ENCODE results near the gene STIM1.

Gene STIM1

GRCh38 chr11:3907590-3907989 lies 52.1 kb downstream of the STIM1 start:
- no peak overlapping the region for H3K27ac ChIP-seq (ENCODE audit: low read depth in 2 of 2, low read length in 2 of 2)
- no peak overlapping the region for H3K9ac ChIP-seq (ENCODE audit: low read depth in 1 of 2, low read length in 2 of 2)
- no peaks in the 10 kb centered on the region for H3K27me3 ChIP-seq (ENCODE audit: control insufficient read depth in 2 of 2, insufficient read depth in 2 of 2, low read length in 2 of 2)
- H3K4me1 ChIP-seq (ENCODE audit: control insufficient read depth in 2 of 2, insufficient read depth in 2 of 2, low read length in 2 of 2): peaks cover 18 to 20% of the 10 kb centered on the region in 2 donors
- H3K36me3 ChIP-seq (ENCODE audit: control insufficient read depth in 2 of 2, insufficient read depth in 2 of 2, low read length in 2 of 2): no peaks in the 10 kb centered on the region
- no peaks in the 10 kb centered on the region for H3K9me3 ChIP-seq (ENCODE audit: control insufficient read depth in 2 of 2, low read length in 2 of 2)
- H3K4me3 ChIP-seq (ENCODE audit: low read length in 2 of 2): no peak overlapping the region

- no peak overlapping the region for H3K4me3 ChIP-seq (ENCODE audit: low read length in 2 of 2)
- H3K27me3 ChIP-seq (ENCODE audit: control insufficient read depth in 2 of 2, insufficient read depth in 2 of 2, low read length in 2 of 2): no peaks in the 10 kb centered on the region
- no peak overlapping the region for H3K27ac ChIP-seq (ENCODE audit: low read depth in 2 of 2, low read length in 2 of 2)
- H3K4me1 ChIP-seq (ENCODE audit: control insufficient read depth in 2 of 2, insufficient read depth in 2 of 2, low read length in 2 of 2): peaks cover 4 to 8% of the 10 kb centered on the region in 2 donors
- no peaks in the 10 kb centered on the region for H3K9me3 ChIP-seq (ENCODE audit: control insufficient read depth in 2 of 2, low read length in 2 of 2)
- H3K36me3 ChIP-seq (ENCODE audit: control insufficient read depth in 2 of 2, insufficient read depth in 2 of 2, low read length in 2 of 2): no peaks in the 10 kb centered on the region
- H3K9ac ChIP-seq (ENCODE audit: low read depth in 1 of 2, low read length in 2 of 2): no peak overlapping the region
Observed at GRCh38 chr11:3909901-3910300, 54.4 kb downstream of the STIM1 start.

- H3K36me3 ChIP-seq (ENCODE audit: control insufficient read depth in 2 of 2, insufficient read depth in 2 of 2, low read length in 2 of 2): no peaks in the 10 kb centered on the region
- H3K9ac ChIP-seq (ENCODE audit: low read depth in 1 of 2, low read length in 2 of 2): no peak overlapping the region
- no peak overlapping the region for H3K27ac ChIP-seq (ENCODE audit: low read depth in 2 of 2, low read length in 2 of 2)
- H3K4me3 ChIP-seq (ENCODE audit: low read length in 2 of 2): no peak overlapping the region
- H3K9me3 ChIP-seq (ENCODE audit: control insufficient read depth in 2 of 2, low read length in 2 of 2): no peaks in the 10 kb centered on the region
- H3K4me1 ChIP-seq (ENCODE audit: control insufficient read depth in 2 of 2, insufficient read depth in 2 of 2, low read length in 2 of 2): peaks cover 0 to 8% of the 10 kb centered on the region in 2 donors
- no peaks in the 10 kb centered on the region for H3K27me3 ChIP-seq (ENCODE audit: control insufficient read depth in 2 of 2, insufficient read depth in 2 of 2, low read length in 2 of 2)
Observed at GRCh38 chr11:3911908-3912505, 56.5 kb downstream of the STIM1 start.

DNA sequence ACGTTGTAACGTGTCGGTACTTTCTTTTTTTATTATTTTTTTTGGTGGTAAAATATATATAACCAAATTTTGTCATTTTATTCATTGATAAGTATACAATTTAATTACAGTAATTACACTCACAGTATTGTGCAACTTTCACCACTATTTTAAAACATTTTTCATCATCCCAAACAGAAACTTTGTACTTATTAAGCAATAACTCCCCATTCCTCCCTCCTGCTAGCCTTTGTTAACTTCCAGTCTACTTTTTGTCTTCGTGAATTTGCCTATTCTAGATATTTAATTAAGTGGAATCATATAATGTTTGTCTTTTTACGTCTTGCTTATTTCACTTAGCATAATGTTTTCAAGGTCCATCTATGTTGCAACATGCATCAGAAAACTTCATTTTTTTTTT lies 58.5 kb downstream of the STIM1 start:
- H3K9me3 ChIP-seq (ENCODE audit: control insufficient read depth in 2 of 2, low read length in 2 of 2): no peaks in the 10 kb centered on the region
- no peaks in the 10 kb centered on the region for H3K36me3 ChIP-seq (ENCODE audit: control insufficient read depth in 2 of 2, insufficient read depth in 2 of 2, low read length in 2 of 2)
- H3K4me1 ChIP-seq (ENCODE audit: control insufficient read depth in 2 of 2, insufficient read depth in 2 of 2, low read length in 2 of 2): no peaks in the 10 kb centered on the region
- H3K4me3 ChIP-seq (ENCODE audit: low read length in 2 of 2): no peak overlapping the region
- no peaks in the 10 kb centered on the region for H3K27me3 ChIP-seq (ENCODE audit: control insufficient read depth in 2 of 2, insufficient read depth in 2 of 2, low read length in 2 of 2)
- H3K27ac ChIP-seq (ENCODE audit: low read depth in 2 of 2, low read length in 2 of 2): no peak overlapping the region
- no peak overlapping the region for H3K9ac ChIP-seq (ENCODE audit: low read depth in 1 of 2, low read length in 2 of 2)

DNA sequence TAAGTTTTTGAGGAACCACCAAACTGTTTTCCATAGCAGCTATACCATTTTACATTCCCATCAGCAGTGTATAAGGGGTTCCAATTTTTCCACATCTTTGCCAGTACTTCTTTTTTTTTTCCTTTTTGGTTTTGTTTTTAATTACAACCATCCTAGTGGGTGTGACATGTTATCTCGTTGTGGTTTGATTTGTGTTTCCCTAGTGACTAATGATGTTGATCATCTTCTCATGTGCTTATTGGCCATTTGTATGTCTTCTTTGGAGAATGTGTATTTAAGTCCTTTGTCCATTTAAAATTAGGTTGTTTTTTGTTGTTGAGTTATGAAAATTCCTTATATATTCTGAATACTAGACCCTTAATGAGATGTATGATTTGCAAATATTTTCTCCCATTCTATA lies 59.3 kb downstream of the STIM1 start:
- no peak overlapping the region for H3K4me3 ChIP-seq (ENCODE audit: low read length in 2 of 2)
- H3K27ac ChIP-seq (ENCODE audit: low read depth in 2 of 2, low read length in 2 of 2): no peak overlapping the region
- H3K9me3 ChIP-seq (ENCODE audit: control insufficient read depth in 2 of 2, low read length in 2 of 2): no peaks in the 10 kb centered on the region
- H3K9ac ChIP-seq (ENCODE audit: low read depth in 1 of 2, low read length in 2 of 2): no peak overlapping the region
- no peaks in the 10 kb centered on the region for H3K27me3 ChIP-seq (ENCODE audit: control insufficient read depth in 2 of 2, insufficient read depth in 2 of 2, low read length in 2 of 2)
- no peaks in the 10 kb centered on the region for H3K36me3 ChIP-seq (ENCODE audit: control insufficient read depth in 2 of 2, insufficient read depth in 2 of 2, low read length in 2 of 2)
- H3K4me1 ChIP-seq (ENCODE audit: control insufficient read depth in 2 of 2, insufficient read depth in 2 of 2, low read length in 2 of 2): no peaks in the 10 kb centered on the region

GRCh38 chr11:3916962-3917361 lies 61.5 kb downstream of the STIM1 start:
- Histone ChIP-seq H3K27ac (ENCODE audit: low read depth in 2 of 2, low read length in 2 of 2) (no peak overlapping the region), H3K9me3 (ENCODE audit: control insufficient read depth in 2 of 2, low read length in 2 of 2) (no peaks in the 10 kb centered on the region), H3K27me3 (ENCODE audit: control insufficient read depth in 2 of 2, insufficient read depth in 2 of 2, low read length in 2 of 2) (no peaks in the 10 kb centered on the region), H3K36me3 (ENCODE audit: control insufficient read depth in 2 of 2, insufficient read depth in 2 of 2, low read length in 2 of 2) (no peaks in the 10 kb centered on the region), H3K9ac (ENCODE audit: low read depth in 1 of 2, low read length in 2 of 2) (no peak overlapping the region), H3K4me3 (ENCODE audit: low read length in 2 of 2) (no peak overlapping the region), H3K4me1 (ENCODE audit: control insufficient read depth in 2 of 2, insufficient read depth in 2 of 2, low read length in 2 of 2) (no peaks in the 10 kb centered on the region)

- no peaks in the 10 kb centered on the region for H3K4me1 ChIP-seq (ENCODE audit: control insufficient read depth in 2 of 2, insufficient read depth in 2 of 2, low read length in 2 of 2)
- H3K9ac ChIP-seq (ENCODE audit: low read depth in 1 of 2, low read length in 2 of 2): no peak overlapping the region
- no peak overlapping the region for H3K27ac ChIP-seq (ENCODE audit: low read depth in 2 of 2, low read length in 2 of 2)
- H3K27me3 ChIP-seq (ENCODE audit: control insufficient read depth in 2 of 2, insufficient read depth in 2 of 2, low read length in 2 of 2): no peaks in the 10 kb centered on the region
- no peak overlapping the region for H3K4me3 ChIP-seq (ENCODE audit: low read length in 2 of 2)
- H3K36me3 ChIP-seq (ENCODE audit: control insufficient read depth in 2 of 2, insufficient read depth in 2 of 2, low read length in 2 of 2): no peaks in the 10 kb centered on the region
- H3K9me3 ChIP-seq (ENCODE audit: control insufficient read depth in 2 of 2, low read length in 2 of 2): no peaks in the 10 kb centered on the region
Observed at GRCh38 chr11:3920148-3920852, 64.8 kb downstream of the STIM1 start.

GRCh38 chr11:3922056-3922455 lies 66.6 kb downstream of the STIM1 start:
- Histone ChIP-seq H3K4me3 (ENCODE audit: low read length in 2 of 2) (no peak overlapping the region), H3K27me3 (ENCODE audit: control insufficient read depth in 2 of 2, insufficient read depth in 2 of 2, low read length in 2 of 2) (no peaks in the 10 kb centered on the region), H3K4me1 (ENCODE audit: control insufficient read depth in 2 of 2, insufficient read depth in 2 of 2, low read length in 2 of 2) (no peaks in the 10 kb centered on the region), H3K27ac (ENCODE audit: low read depth in 2 of 2, low read length in 2 of 2) (no peak overlapping the region), H3K36me3 (ENCODE audit: control insufficient read depth in 2 of 2, insufficient read depth in 2 of 2, low read length in 2 of 2) (no peaks in the 10 kb centered on the region), H3K9ac (ENCODE audit: low read depth in 1 of 2, low read length in 2 of 2) (no peak overlapping the region), H3K9me3 (ENCODE audit: control insufficient read depth in 2 of 2, low read length in 2 of 2) (no peaks in the 10 kb centered on the region)

- H3K4me3 ChIP-seq (ENCODE audit: low read length in 2 of 2): no peak overlapping the region
- no peak overlapping the region for H3K9ac ChIP-seq (ENCODE audit: low read depth in 1 of 2, low read length in 2 of 2)
- no peaks in the 10 kb centered on the region for H3K27me3 ChIP-seq (ENCODE audit: control insufficient read depth in 2 of 2, insufficient read depth in 2 of 2, low read length in 2 of 2)
- H3K4me1 ChIP-seq (ENCODE audit: control insufficient read depth in 2 of 2, insufficient read depth in 2 of 2, low read length in 2 of 2): no peaks in the 10 kb centered on the region
- no peak overlapping the region for H3K27ac ChIP-seq (ENCODE audit: low read depth in 2 of 2, low read length in 2 of 2)
- no peaks in the 10 kb centered on the region for H3K9me3 ChIP-seq (ENCODE audit: control insufficient read depth in 2 of 2, low read length in 2 of 2)
- H3K36me3 ChIP-seq (ENCODE audit: control insufficient read depth in 2 of 2, insufficient read depth in 2 of 2, low read length in 2 of 2): no peaks in the 10 kb centered on the region
Observed at GRCh38 chr11:3925513-3925912, 70.0 kb downstream of the STIM1 start.

DNA sequence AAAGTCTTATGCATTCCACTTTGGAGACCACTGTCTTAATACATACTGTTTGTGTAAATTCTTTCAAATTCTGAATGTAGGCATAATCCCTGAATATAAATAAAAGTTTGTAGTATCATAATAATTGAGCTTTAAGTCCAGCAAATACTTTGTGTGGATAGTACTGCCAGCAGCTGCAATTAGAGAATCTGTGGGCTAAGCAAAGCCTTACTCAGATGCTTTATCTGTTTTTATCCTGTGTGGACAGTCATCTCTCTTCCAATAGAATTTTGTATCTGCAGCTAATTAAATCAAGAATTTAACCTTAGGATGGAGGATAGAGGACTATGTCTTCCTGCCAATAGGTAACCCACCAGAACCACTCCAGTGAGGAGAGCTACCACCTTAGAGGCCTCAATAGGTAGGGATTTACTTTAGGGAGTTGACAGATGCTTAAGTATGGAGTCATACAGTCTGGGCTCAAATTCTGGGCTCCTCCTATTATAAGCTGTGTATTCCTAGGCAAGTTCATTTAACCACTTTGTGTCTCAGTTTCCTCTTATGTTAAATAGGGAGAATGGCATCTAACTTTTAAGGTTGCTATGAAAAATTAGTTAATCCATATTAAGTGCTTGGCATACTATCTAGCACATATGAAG lies 71.1 kb downstream of the STIM1 start:
- H3K27ac ChIP-seq (ENCODE audit: low read depth in 2 of 2, low read length in 2 of 2): no peak overlapping the region

More for the DNA sequence above, 71.1 kb downstream of the STIM1 start:
- H3K36me3 ChIP-seq (ENCODE audit: control insufficient read depth in 2 of 2, insufficient read depth in 2 of 2, low read length in 2 of 2): no peaks in the 10 kb centered on the region
- no peaks in the 10 kb centered on the region for H3K27me3 ChIP-seq (ENCODE audit: control insufficient read depth in 2 of 2, insufficient read depth in 2 of 2, low read length in 2 of 2)
- no peaks in the 10 kb centered on the region for H3K4me1 ChIP-seq (ENCODE audit: control insufficient read depth in 2 of 2, insufficient read depth in 2 of 2, low read length in 2 of 2)
- no peak overlapping the region for H3K4me3 ChIP-seq (ENCODE audit: low read length in 2 of 2)
- no peaks in the 10 kb centered on the region for H3K9me3 ChIP-seq (ENCODE audit: control insufficient read depth in 2 of 2, low read length in 2 of 2)
- H3K9ac ChIP-seq (ENCODE audit: low read depth in 1 of 2, low read length in 2 of 2): no peak overlapping the region

All from mucosa of rectum (tissue), 2 donors.